ENCODE measurements around the gene SAP30BP. TPM values are rescaled to one million over a fixed set of nuclear protein-coding genes. Genes with fewer than 3 reads are reported as not detected.

The SAP30BP gene
- 52.6 and 53.8 TPM in 2 replicates for total RNA-seq

GRCh38 chr17:75666959-75667790, at the start of gene SAP30BP, which contains the start of gene RECQL5:
TSS of gene SAP30BP (plus strand) at chr17:75667338. CDS start at chr17:75667373, 35 bp downstream.
TSS of gene RECQL5 (minus strand) at chr17:75667154. CDS start at chr17:75666557, 597 bp downstream.

DNA sequence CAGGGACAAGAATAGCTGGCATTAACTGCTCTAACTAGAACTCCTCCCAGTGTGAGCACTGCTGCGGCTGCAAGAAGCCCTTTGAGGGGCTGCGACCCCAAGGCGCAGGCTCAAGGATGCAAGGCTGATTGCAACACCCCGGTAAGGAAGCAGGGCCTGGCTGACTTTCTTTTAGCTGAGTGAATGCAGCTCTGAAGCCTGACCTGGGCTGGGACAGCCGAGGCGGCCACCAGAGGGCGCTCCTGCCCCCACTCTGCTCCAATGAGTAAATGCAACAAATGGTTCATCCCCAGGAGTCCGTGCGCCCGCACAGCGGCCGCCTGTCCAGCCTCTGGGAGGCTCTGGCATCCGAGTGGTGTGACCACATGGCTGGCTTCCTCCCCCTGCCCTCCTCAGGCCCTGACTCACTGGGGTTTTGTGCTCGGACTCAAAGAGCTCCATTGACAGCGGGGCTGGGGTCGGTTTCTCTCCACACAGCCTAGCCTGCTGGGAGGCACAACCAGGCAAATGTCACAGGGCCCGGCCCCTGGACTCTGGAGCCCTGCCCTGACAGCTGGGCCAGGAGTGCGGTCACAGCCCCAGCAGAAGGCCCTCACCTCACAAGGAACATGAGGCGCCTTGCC, 34.2 kb upstream of the SAP30BP start, which contains the start of gene SMIM5:
TSS of gene SMIM5 (plus strand) at position 572 of the 623 bp plus-strand sequence. CDS start 6,768 bp downstream, outside the sequence.

GRCh38 chr17:75720656-75721462, 53.7 kb downstream of the SAP30BP start, which contains the start of gene ITGB4:
TSS of gene ITGB4 (plus strand) at chr17:75721459. CDS start at chr17:75724704, 3,245 bp downstream.

Other genes starting within 250 kb of the SAP30BP start
- 21.0 and 29.6 TPM in 2 replicates for gene TMEM94, start 210.7 kb upstream of the SAP30BP start, total RNA-seq
- gene CASKIN2, start 151.8 kb upstream of the SAP30BP start, total RNA-seq, result 3.8 and 4.9 TPM in 2 replicates
- 5.9 and 8.2 TPM in 2 replicates for gene TSEN54, start 150.8 kb upstream of the SAP30BP start, total RNA-seq
- gene LLGL2, start 141.6 kb upstream of the SAP30BP start, total RNA-seq, result 0.47 and 0.52 TPM in 2 replicates
- gene MYO15B, start 79.5 kb upstream of the SAP30BP start, total RNA-seq, result 3.9 and 13.5 TPM in 2 replicates
- not detected in 2 replicates for gene SMIM5, start 33.9 kb upstream of the SAP30BP start, total RNA-seq
- 20.8 and 23.8 TPM in 2 replicates for gene RECQL5, start 184 bp upstream of the SAP30BP start, total RNA-seq
- under 0.01 and 0.60 TPM in 2 replicates for gene ITGB4, start 54.1 kb downstream of the SAP30BP start, total RNA-seq
- gene GALK1, start 97.9 kb downstream of the SAP30BP start, total RNA-seq, result 35.4 and 54.4 TPM in 2 replicates
- 11.4 and 12.3 TPM in 2 replicates for gene UNK, start 117.5 kb downstream of the SAP30BP start, total RNA-seq
- gene UNC13D, start 177.1 kb downstream of the SAP30BP start, total RNA-seq, result 1.6 and 2.5 TPM in 2 replicates
- gene WBP2, start 188.0 kb downstream of the SAP30BP start, total RNA-seq, result 22.7 and 36.3 TPM in 2 replicates
- 8.4 and 23.0 TPM in 2 replicates for gene TRIM47, start 211.2 kb downstream of the SAP30BP start, total RNA-seq
- 8.7 and 12.3 TPM in 2 replicates for gene TRIM65, start 229.6 kb downstream of the SAP30BP start, total RNA-seq
- 21.5 and 26.8 TPM in 2 replicates for gene MRPL38, start 237.5 kb downstream of the SAP30BP start, total RNA-seq

All from bronchial smooth muscle cell (primary cell).